Amygdala (tissue), 56 donors: Measurements from ENCODE around the gene AFAP1.

Source experiments
- DNase-seq, 56 donors: peaks; one replicate each; lab custom pipeline; 2025; lab: John Stamatoyannopoulos, UW

Gene AFAP1

GRCh38 chr4:7750523-7750922, 189.1 kb downstream of the AFAP1 start:
- no peak for DNase-seq

- DNase-seq: no peak
Observed at GRCh38 chr4:7747566-7747965, 192.1 kb downstream of the AFAP1 start.

GRCh38 chr4:7747062-7747385, 192.6 kb downstream of the AFAP1 start:
- peak in 17 of 56 donors; percentile 6 to 55 (median 35) for DNase-seq

GRCh38 chr4:7746351-7747061, 193.2 kb downstream of the AFAP1 start:
- peak in 3 of 56 donors; percentile 9 to 44 (median 23) for DNase-seq

- DNase-seq: no peak
Observed at GRCh38 chr4:7745301-7745885, 194.3 kb downstream of the AFAP1 start.

GRCh38 chr4:7744142-7744804, 195.4 kb downstream of the AFAP1 start:
- peak in 6 of 56 donors; percentile 6 to 63 (median 21) for DNase-seq

GRCh38 chr4:7742807-7743280, 196.8 kb downstream of the AFAP1 start:
- no peak for DNase-seq

- no peak for DNase-seq
Observed at GRCh38 chr4:7741946-7742806, 197.5 kb downstream of the AFAP1 start.

GRCh38 chr4:7740866-7741525, 198.7 kb downstream of the AFAP1 start:
- DNase-seq: no peak

- DNase-seq: no peak
Observed at GRCh38 chr4:7739918-7740865, 199.5 kb downstream of the AFAP1 start.

GRCh38 chr4:7739077-7739917, 200.4 kb downstream of the AFAP1 start:
- DNase-seq: no peak

- DNase-seq: no peak
Observed at GRCh38 chr4:7738458-7739076, 201.1 kb downstream of the AFAP1 start.

GRCh38 chr4:7737752-7738457, 201.8 kb downstream of the AFAP1 start:
- DNase-seq: no peak

- DNase-seq: no peak
Observed at GRCh38 chr4:7737268-7737645, 202.4 kb downstream of the AFAP1 start.

- DNase-seq: no peak
Observed at GRCh38 chr4:7736436-7737267, 203.0 kb downstream of the AFAP1 start.

- DNase-seq: no peak
Observed at GRCh38 chr4:7735961-7736360, 203.7 kb downstream of the AFAP1 start.
